ENCODE data around the gene SH2B3. TPM values are rescaled to one million over a fixed set of nuclear protein-coding genes. Genes with fewer than 3 reads are reported as not detected.

SH2B3 gene
- total and polyA plus RNA-seq, 9 of the 15 experiments (the other 6 are each of a cell fraction or from before 2014, with no cell fraction given) = 10.8 to 75.3 (median 37.4) TPM

- TF ChIP-seq AFF4 (CRISPR knock-in tag; IDR thresholded peaks at IDR 0.05) (no peak), ZNF318 (IDR thresholded peaks at IDR 0.05; ENCODE audit: borderline replicate concordance in 1 of 2, low read depth in 1 of 2) (no peak), ESRRA (IDR thresholded peaks at IDR 0.05; ENCODE audit: borderline replicate concordance, low read depth) (0 out of 2 replicates have a peak, but pooled peaks have one; percentile 39), RBBP5 (IDR thresholded peaks at IDR 0.05; ENCODE audit: borderline replicate concordance, insufficient read depth, low read length, poor library complexity, severe bottlenecking) (peak; percentile 83), NEUROD1 (IDR thresholded peaks at IDR 0.05; ENCODE audit: borderline replicate concordance, low read depth, low read length, partially characterized antibody) (peak; percentile 69), KDM5B (IDR thresholded peaks at IDR 0.05; ENCODE audit: insufficient replicate concordance, low read depth, low read length) (peak; percentile 79), VEZF1 (CRISPR knock-in tag; IDR thresholded peaks at IDR 0.05) (peak; percentile 81), MBD2 (IDR thresholded peaks at IDR 0.05; ENCODE audit: borderline replicate concordance, low read depth) (0 out of 2 replicates have a peak, but pooled peaks have one; percentile 32), PCBP1 (IDR thresholded peaks at IDR 0.05; ENCODE audit: low read depth, low read length, poor library complexity, severe bottlenecking) (peak; percentile 76), ZNF431 (CRISPR knock-in tag; IDR thresholded peaks at IDR 0.05) (peak; percentile 73; the same call in 1 of the 2 replicates), FOXM1 (IDR thresholded peaks at IDR 0.05; ENCODE audit: low read depth) (peak; percentile 66), FOXM1 (CRISPR knock-in tag; IDR thresholded peaks at IDR 0.05; ENCODE audit: low read depth) (0 out of 2 replicates have a peak, but pooled peaks have one; percentile 71)
Measured at GRCh38 chr12:111368788-111369495, 36.8 kb upstream of the SH2B3 start, which contains the start of gene PHETA1 (continued).
